ENCODE results near the gene CUZD1.

Gene CUZD1

GRCh38 chr10:122856902-122857301 is 11.2 kb upstream of the CUZD1 start:
- no peak for DNase-seq (ENCODE audit: low read depth, low spot score)

- DNase-seq (ENCODE audit: low read depth, low spot score), result no peak
Measured at GRCh38 chr10:122855745-122856144, 10.1 kb upstream of the CUZD1 start.

GRCh38 chr10:122854648-122855047 is 9.0 kb upstream of the CUZD1 start:
- no peak for DNase-seq (ENCODE audit: low read depth, low spot score)

GRCh38 chr10:122853665-122854313 is 8.1 kb upstream of the CUZD1 start:
- no peak for DNase-seq (ENCODE audit: low read depth, low spot score)

DNA sequence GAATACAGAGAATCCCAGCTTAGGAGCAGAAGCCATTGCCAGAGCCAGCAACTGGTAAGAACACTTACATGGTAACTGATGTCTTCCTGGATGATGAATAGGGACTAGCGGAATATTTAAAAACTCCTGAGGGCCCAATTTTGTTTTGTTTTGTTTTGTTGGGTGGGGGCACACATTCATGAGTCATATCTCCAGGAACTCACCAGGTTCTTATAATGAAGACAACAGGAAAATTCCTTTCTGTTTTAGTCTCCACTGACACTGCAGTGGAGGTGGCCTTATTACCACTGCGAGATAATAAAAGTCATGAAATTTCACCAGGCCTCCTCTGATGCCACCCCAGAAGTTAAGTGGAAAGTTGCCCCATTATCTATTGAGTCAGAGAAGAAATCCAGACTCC is 6.6 kb upstream of the CUZD1 start:
- no peak for DNase-seq (ENCODE audit: low read depth, low spot score)

- no peak for DNase-seq (ENCODE audit: low read depth, low spot score)
Measured at GRCh38 chr10:122850705-122851640, 5.3 kb upstream of the CUZD1 start.

GRCh38 chr10:122849900-122850605 is 4.4 kb upstream of the CUZD1 start:
- DNase-seq (ENCODE audit: low read depth, low spot score), result no peak

GRCh38 chr10:122849090-122849489 is 3.4 kb upstream of the CUZD1 start:
- DNase-seq (ENCODE audit: low read depth, low spot score), result no peak

- DNase-seq (ENCODE audit: low read depth, low spot score), result no peak
Measured at GRCh38 chr10:122847782-122848604, 2.3 kb upstream of the CUZD1 start.

GRCh38 chr10:122844146-122844545 is 1.5 kb downstream of the CUZD1 start:
- DNase-seq (ENCODE audit: low read depth, low spot score), result no peak

- no peak for DNase-seq (ENCODE audit: low read depth, low spot score)
Measured at GRCh38 chr10:122841569-122841968, 4.1 kb downstream of the CUZD1 start.

DNA sequence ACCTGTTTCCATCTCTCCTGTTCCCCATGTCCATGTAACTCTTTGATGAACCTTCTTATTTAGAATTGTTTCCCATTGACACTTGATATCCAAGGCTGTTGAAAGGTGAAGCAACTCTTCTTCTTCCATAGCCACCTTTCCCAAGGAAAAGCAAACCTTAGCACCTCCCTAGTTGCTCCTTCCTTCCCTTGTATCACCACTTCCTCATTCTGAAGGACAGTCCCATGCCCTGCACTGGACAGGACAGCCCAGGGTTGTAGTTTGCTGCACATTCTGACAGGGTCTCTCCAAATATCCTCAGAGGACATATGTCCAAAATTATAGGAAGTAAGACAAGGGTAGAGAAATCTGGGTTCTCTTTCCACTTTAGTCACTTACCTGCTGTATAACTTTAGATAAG is 6.2 kb downstream of the CUZD1 start:
- no peak for DNase-seq (ENCODE audit: low read depth, low spot score)

GRCh38 chr10:122838880-122839279 is 6.8 kb downstream of the CUZD1 start:
- no peak for DNase-seq (ENCODE audit: low read depth, low spot score)

GRCh38 chr10:122835908-122836307 is 9.7 kb downstream of the CUZD1 start:
- DNase-seq (ENCODE audit: low read depth, low spot score), result no peak

DNA sequence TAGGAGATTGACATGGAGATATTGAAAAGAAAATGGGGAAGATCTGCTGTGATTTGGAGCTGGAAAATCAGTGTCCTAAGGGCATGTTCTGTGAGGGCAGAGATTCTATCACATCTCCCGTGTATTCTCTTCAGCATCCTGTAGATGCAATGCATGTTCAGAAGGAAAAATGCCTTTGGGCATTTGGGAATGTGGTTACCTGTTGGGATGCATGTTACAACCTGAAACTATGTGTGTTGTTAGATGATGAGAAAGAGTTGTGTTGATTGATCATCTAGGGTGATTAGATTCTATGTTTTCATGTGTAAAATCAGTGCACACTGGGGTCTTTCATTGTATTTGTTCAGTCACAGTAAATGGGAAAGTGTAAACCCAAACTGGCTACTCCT is 14.7 kb downstream of the CUZD1 start:
- no peak for DNase-seq (ENCODE audit: low read depth, low spot score)

DNA sequence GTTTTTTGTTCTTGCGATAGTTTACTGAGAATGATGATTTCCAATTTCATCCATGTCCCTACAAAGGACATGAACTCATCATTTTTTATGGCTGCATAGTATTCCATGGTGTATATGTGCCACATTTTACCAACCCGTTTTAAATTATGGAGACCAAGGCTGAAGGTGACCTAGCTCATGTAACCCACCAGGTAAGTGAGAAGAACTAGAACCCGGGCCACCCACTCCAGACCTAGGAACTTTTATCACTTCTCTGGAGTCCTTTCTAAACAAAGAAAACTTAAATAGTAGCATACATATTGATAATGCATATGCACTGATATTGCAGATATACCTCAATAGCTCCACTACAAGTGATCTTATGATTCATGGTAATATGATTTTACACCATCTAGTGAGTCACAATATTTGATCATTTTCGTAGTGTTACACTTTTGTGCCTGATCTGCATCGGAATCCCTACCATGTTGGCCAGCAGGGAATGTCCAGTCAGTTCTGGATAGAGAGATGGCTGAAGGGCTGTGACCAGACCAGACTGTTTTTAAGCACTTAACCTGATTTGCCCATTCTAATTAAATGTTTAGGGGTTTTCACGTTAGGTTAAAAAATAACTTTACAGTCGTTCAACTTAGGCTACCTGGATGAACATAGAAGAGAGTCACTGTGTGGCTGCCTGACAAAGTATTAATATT is 15.2 kb downstream of the CUZD1 start:
- no peak for DNase-seq (ENCODE audit: low read depth, low spot score)

- peak; percentile 32 for DNase-seq (ENCODE audit: low read depth, low spot score)
Measured at GRCh38 chr10:122829454-122829853, 16.2 kb downstream of the CUZD1 start.

GRCh38 chr10:122828716-122829255 is 16.9 kb downstream of the CUZD1 start:
- DNase-seq (ENCODE audit: low read depth, low spot score), result no peak

DNA sequence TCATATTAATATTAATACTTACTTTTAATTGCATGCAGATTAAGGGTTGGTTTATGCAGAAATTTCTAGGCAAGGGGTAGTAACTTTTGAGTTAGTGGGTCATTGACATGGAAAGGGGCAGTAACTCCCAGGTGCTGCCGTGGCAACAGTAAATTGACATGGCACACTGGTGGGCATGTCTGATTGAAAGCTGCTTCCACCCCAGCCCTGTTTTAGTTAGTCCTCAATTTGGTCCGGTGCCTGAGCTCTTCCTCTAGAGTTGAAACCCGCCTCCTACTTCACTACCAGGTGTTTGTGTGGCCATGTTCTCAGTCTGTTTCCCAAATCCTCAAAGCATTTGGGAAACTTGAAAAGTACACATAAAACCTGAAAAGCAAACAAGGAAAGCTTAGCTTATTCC is 18.4 kb downstream of the CUZD1 start:
- no peak for DNase-seq (ENCODE audit: low read depth, low spot score)

GRCh38 chr10:122822973-122823690 is 22.5 kb downstream of the CUZD1 start:
- DNase-seq (ENCODE audit: low read depth, low spot score), result no peak
